Hepatic stellate cell (primary cell): ENCODE results near the gene ZBTB43.
"Not testable (repeated sequence)": the region's sequence is repeated elsewhere in the genome, so short reads cannot be mapped to it uniquely, and the experiment has no call there.

ENCODE experiments used
- DNase-seq: peaks from one replicate; pipeline ENCODE4 v3.0.0; 2011; ENCODE audit warnings: low spot score

The ZBTB43 gene

GRCh38 chr9:126791406-126792230 lies 13.2 kb upstream of the ZBTB43 start:
- DNase-seq, result peak; percentile 51

- no peak for DNase-seq
Observed at GRCh38 chr9:126793686-126794417, 11.0 kb upstream of the ZBTB43 start.

GRCh38 chr9:126794441-126794840 lies 10.4 kb upstream of the ZBTB43 start:
- DNase-seq, result no peak

GRCh38 chr9:126796758-126797157 lies 8.1 kb upstream of the ZBTB43 start:
- DNase-seq, result no peak

- DNase-seq, result no peak
Observed at GRCh38 chr9:126797903-126798302, 6.9 kb upstream of the ZBTB43 start.

GRCh38 chr9:126799034-126799433 lies 5.8 kb upstream of the ZBTB43 start:
- DNase-seq, result no peak

- DNase-seq, result no peak
Observed at GRCh38 chr9:126802318-126803059, 2.4 kb upstream of the ZBTB43 start.

- DNase-seq, result no peak
Observed at GRCh38 chr9:126804198-126804695, 593 bp upstream of the ZBTB43 start.

- DNase-seq, result peak; percentile 70
Observed at GRCh38 chr9:126805554-126806262, 868 bp downstream of the ZBTB43 start.

- no peak for DNase-seq
Observed at GRCh38 chr9:126806336-126806735, 1.5 kb downstream of the ZBTB43 start.

- DNase-seq, result no peak
Observed at GRCh38 chr9:126809068-126809467, 4.2 kb downstream of the ZBTB43 start.

GRCh38 chr9:126810221-126810620 lies 5.4 kb downstream of the ZBTB43 start:
- not testable (repeated sequence) for DNase-seq

- no peak for DNase-seq
Observed at GRCh38 chr9:126813072-126813471, 8.2 kb downstream of the ZBTB43 start.

GRCh38 chr9:126814091-126814490 lies 9.3 kb downstream of the ZBTB43 start:
- no peak for DNase-seq

GRCh38 chr9:126817615-126818014 lies 12.8 kb downstream of the ZBTB43 start:
- DNase-seq, result not testable (repeated sequence)

GRCh38 chr9:126818482-126818881 lies 13.6 kb downstream of the ZBTB43 start:
- DNase-seq, result no peak

GRCh38 chr9:126819482-126819881 lies 14.6 kb downstream of the ZBTB43 start:
- no peak for DNase-seq

- DNase-seq, result no peak
Observed at GRCh38 chr9:126822278-126822677, 17.4 kb downstream of the ZBTB43 start.

- no peak for DNase-seq
Observed at GRCh38 chr9:126822873-126823272, 18.0 kb downstream of the ZBTB43 start.

GRCh38 chr9:126824052-126824451 lies 19.2 kb downstream of the ZBTB43 start:
- DNase-seq, result not testable (repeated sequence)

GRCh38 chr9:126827227-126827626 lies 22.4 kb downstream of the ZBTB43 start:
- no peak for DNase-seq

GRCh38 chr9:126829035-126829434 lies 24.2 kb downstream of the ZBTB43 start:
- DNase-seq, result no peak
